ENCODE measurements around the gene BRS3.

DNA sequence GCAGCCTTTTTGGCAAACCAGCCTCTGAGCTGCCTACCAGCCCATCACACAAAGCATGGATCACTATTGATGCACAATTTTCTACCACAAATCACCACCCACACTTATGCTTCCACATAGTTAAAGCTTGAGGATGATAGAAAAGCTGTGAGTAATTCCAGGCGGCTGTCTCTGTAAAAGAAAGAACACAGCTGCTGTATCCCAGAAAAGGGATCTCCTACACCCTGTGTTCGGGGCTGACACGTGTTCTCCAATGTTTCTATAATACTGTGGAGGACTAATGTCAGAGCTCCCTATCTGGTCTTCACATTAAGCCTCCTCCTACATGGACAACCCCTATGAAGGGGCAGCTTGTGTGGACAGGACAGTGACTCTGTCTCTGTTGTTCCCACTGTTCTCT is 12.5 kb upstream of the BRS3 start:
- TF ChIP-seq REPIN1 (tag by site-specific recombination; IDR thresholded peaks at IDR 0.05; ENCODE audit: low read depth) (no peak), ELK4 (IDR thresholded peaks at IDR 0.05; ENCODE audit: borderline replicate concordance, low read depth, low read length) (no peak), YY1 (tag by site-specific recombination; IDR thresholded peaks at IDR 0.05) (no peak), ZNF184 (tag by site-specific recombination; IDR thresholded peaks at IDR 0.05) (no peak), ATF2 (tag by site-specific recombination; IDR thresholded peaks at IDR 0.05; ENCODE audit: low read depth) (no peak), GLIS1 (tag by site-specific recombination; IDR thresholded peaks at IDR 0.05) (no peak)

Data from HEK293 (cell line).